B cell (primary cell): ENCODE measurements around the gene ZFYVE27. TPM values are rescaled to one million over a fixed set of nuclear protein-coding genes. Genes with fewer than 3 reads are reported as not detected.

ENCODE experiments used
- ATAC-seq: fragments of 200-7000 bp; cut with Tn5 transposase; one replicate; pipeline ENCODE4 v1.10.0; 2021; ENCODE audit warnings: low read depth, mild to moderate bottlenecking, moderate number of reproducible peaks, moderate library complexity
- CTCF ChIA-PET: fragments of 350-600 bp; sonication (Branson Sonifier 250); formaldehyde crosslinking; loops from one replicate; lab custom pipeline; 2021; ENCODE audit warnings: antibody characterized with exemption, inconsistent platforms; lab: Charles Lee
- POLR2A ChIA-PET: fragments of 350-600 bp; sonication (Branson Sonifier 250); formaldehyde crosslinking; loops from one replicate; lab custom pipeline; 2021; ENCODE audit warnings: antibody characterized with exemption; lab: Charles Lee
- DNase-seq: peaks from one replicate; pipeline ENCODE4 v3.0.0; 2013
- H2AFZ ChIP-seq: 2 replicates; pipeline ENCODE4 v1.6.1; 2012; ENCODE audit warnings: mild to moderate bottlenecking, low read depth, low read length; ENCODE audit not compliant: insufficient read depth, poor library complexity, severe bottlenecking
- H3K27ac ChIP-seq, 2 donors: 1 replicate in 1 of 2; 2 replicates in 1 of 2; pipeline ENCODE4 v1.5.1; 2012 to 2013; ENCODE audit warnings: low read length in 2 of 2, mild to moderate bottlenecking in 2 of 2, moderate library complexity in 1 of 2
- H3K27me3 ChIP-seq, 4 experiments: fragments of 200-600 bp in 1 of 4; sonication (generic) in 1 of 4; replicated peaks in 1 of 4; 1 replicate in 2 of 4; 2 replicates in 2 of 4; pipeline versions ENCODE4 v1.6.1 to v1.7.0; 2013 to 2016; ENCODE audit warnings: low read length in 3 of 4, mild to moderate bottlenecking in 2 of 4, mixed read lengths in 1 of 4, moderate library complexity in 1 of 4; ENCODE audit not compliant: insufficient read depth in 4 of 4, control insufficient read depth in 3 of 4; ENCODE audit errors: control extremely low read depth in 1 of 4
- H3K36me3 ChIP-seq, 2 experiments: replicated peaks in 1 of 2; 1 replicate in 1 of 2; 2 replicates in 1 of 2; pipeline versions ENCODE4 v1.6.1 to v1.7.1; 2013; ENCODE audit warnings: low read length in 1 of 2; ENCODE audit not compliant: insufficient read depth in 2 of 2, control insufficient read depth in 1 of 2; ENCODE audit errors: control extremely low read depth in 1 of 2, extremely low read depth in 1 of 2
- H3K4me1 ChIP-seq, 2 donors: fragments of 200-600 bp in 1 of 2; sonication (generic) in 1 of 2; 1 replicate in 1 of 2; 2 replicates in 1 of 2; pipeline versions ENCODE4 v1.5.1 to v1.6.1; 2013 to 2017; ENCODE audit warnings: low read length in 2 of 2; ENCODE audit not compliant: control insufficient read depth in 2 of 2, insufficient read depth in 2 of 2
- H3K4me2 ChIP-seq: replicated peaks from 2 replicates; pipeline ENCODE3; 2012; ENCODE audit warnings: mild to moderate bottlenecking, low read depth, low read length; ENCODE audit not compliant: poor library complexity, severe bottlenecking
- H3K4me3 ChIP-seq, 5 experiments: fragments of 200-600 bp in 1 of 5; sonication (generic) in 1 of 5; 1 replicate in 3 of 5; 2 replicates in 2 of 5; pipeline versions ENCODE4 v1.5.1 to v1.7.0; 2011 to 2016; ENCODE audit warnings: low read length in 4 of 5, mild to moderate bottlenecking in 4 of 5, low read depth in 2 of 5, control low read depth in 1 of 5, moderate library complexity in 1 of 5; ENCODE audit not compliant: insufficient read depth in 1 of 5; ENCODE audit errors: control extremely low read depth in 1 of 5, extremely low read depth in 1 of 5
- H3K79me2 ChIP-seq: fragments of 200-600 bp; sonication (generic); one replicate; pipeline ENCODE4 v1.6.0; 2016; ENCODE audit warnings: low read length; ENCODE audit not compliant: control insufficient read depth, insufficient read depth
- H3K9ac ChIP-seq: fragments of 200-600 bp; sonication (generic); 2 replicates; pipeline ENCODE4 v1.6.1; 2017; ENCODE audit warnings: mild to moderate bottlenecking, low read length, moderate library complexity
- H3K9me3 ChIP-seq, 3 donors: one replicate each; pipeline versions ENCODE4 v1.6.1 to v1.7.1; 2013; ENCODE audit warnings: low read length in 2 of 3; ENCODE audit not compliant: control insufficient read depth in 2 of 3, insufficient read depth in 1 of 3; ENCODE audit errors: control extremely low read depth in 1 of 3
- H4K20me1 ChIP-seq: 2 replicates; pipeline ENCODE4 v1.6.0; 2012; ENCODE audit warnings: mild to moderate bottlenecking, low read length; ENCODE audit not compliant: insufficient read depth, control insufficient read depth, poor library complexity, severe bottlenecking
- H3K27ac Mint-ChIP-seq: one replicate; pipeline ENCODE4 v1.8.0; 2021; ENCODE audit warnings: mixed read lengths
- H3K27me3 Mint-ChIP-seq: one replicate; pipeline ENCODE4 v1.8.0; 2021; ENCODE audit warnings: mixed read lengths
- H3K4me1 Mint-ChIP-seq: one replicate; pipeline ENCODE4 v1.8.0; 2021; ENCODE audit warnings: mixed read lengths
- H3K4me3 Mint-ChIP-seq: one replicate; pipeline ENCODE4 v1.8.0; 2021; ENCODE audit warnings: mixed read lengths
- H3K9me3 Mint-ChIP-seq: one replicate; pipeline ENCODE4 v1.8.0; 2022; ENCODE audit warnings: mixed read lengths; ENCODE audit not compliant: insufficient read depth
- EZH2 ChIP-seq: IDR thresholded peaks from 2 replicates; pipeline ENCODE4 v1.6.1; 2012; ENCODE audit warnings: borderline replicate concordance, low read depth, mild to moderate bottlenecking, moderate library complexity, low read length; ENCODE audit not compliant: insufficient read depth, poor library complexity, severe bottlenecking
- WGBS: methylation state at CpG from one replicate; pipeline ENCODE4 v1.1.5; 2013; ENCODE audit warnings: missing lambda C conversion rate; ENCODE audit not compliant: insufficient coverage; 5-methylcytosine and 5-hydroxymethylcytosine counted together
- intact Hi-C: fragments of 100-400 bp; cut with micrococcal nuclease; formaldehyde crosslinking; loops from one replicate; pipeline ENCODE4 v1.10.0; 2022
- polyA plus RNA-seq: library from polyadenylated mRNA; depleted of rRNA; stranded (reverse); fragments of >200 nt; gene quantifications from 2 replicates; pipeline ENCODE4 v1.2.3, GENCODE V29; 2012
- total RNA-seq, 2 donors: library from RNA; stranded (reverse); fragments of 120-200 nt in 1 of 2; gene quantifications; 1 replicate in 1 of 2; 2 replicates in 1 of 2; pipeline versions ENCODE4 v1.2.3 to v1.2.4, GENCODE V29; 2013 to 2022
- TF ChIP-seq, protein P1 (sequence below): fragments of 200-600 bp; IDR thresholded peaks from one replicate; pipeline ENCODE4 v1.8.0; 2022; ENCODE audit warnings: antibody characterized with exemption, mild to moderate bottlenecking

The ZFYVE27 gene
- total and polyA plus RNA-seq, 2 donors (not counting 1 experiment from before 2014, with no cell fraction given), result 50.4 to 79.7 TPM

DNA sequence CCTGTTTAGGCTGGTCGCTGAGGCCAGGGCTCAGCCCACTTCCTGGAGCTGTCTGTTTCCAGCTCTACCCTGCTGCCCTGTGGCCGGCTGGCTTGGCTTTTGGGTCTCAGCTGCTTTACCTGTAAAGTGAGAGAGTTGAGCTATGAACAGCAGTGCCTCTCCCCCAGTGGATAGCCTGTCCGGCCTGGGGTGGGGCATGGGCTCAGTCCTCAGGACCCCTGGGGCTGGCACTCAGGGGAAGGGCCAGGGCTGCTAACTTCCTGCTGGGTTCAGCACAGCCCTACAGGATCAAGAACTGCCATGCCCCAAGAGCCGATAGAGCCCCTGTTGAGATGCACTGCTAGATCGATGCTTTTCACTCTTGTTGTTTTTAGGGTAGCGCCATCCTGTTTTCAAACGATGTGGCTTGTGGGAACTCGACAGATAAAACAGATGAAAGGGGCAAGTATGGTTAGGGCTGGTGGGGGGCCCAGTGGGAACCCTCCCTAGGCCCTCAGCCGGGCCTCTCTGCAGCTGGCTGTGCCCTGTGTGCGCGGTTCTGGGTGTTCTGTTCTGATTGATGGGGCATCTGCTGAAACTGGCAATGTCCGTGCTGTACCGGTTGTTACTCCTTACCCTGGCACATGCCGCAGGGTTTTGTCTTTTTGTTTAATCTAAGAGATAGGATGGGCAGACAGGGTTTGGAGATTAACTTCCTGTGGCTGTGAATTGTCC lies 44.8 kb downstream of the ZFYVE27 start:
- Histone ChIP-seq H3K4me3 (no peak overlapping the region), H3K9me3 (no peaks in the 10 kb centered on the region), H3K79me2 (no peaks in the 10 kb centered on the region), H3K4me2 (no peak overlapping the region), H3K4me1 (no peaks in the 10 kb centered on the region), H2AFZ (no peak overlapping the region), H4K20me1 (no peaks in the 10 kb centered on the region), H3K27ac (no peak overlapping the region), H3K27me3 (peaks cover 0 to 5% (median 0%) of the 10 kb centered on the region in 4 experiments), H3K36me3 (no peaks in the 10 kb centered on the region), H3K9ac (no peak overlapping the region)
- H3K27ac Mint-ChIP-seq, result no peak overlapping the region
- no peaks in the 10 kb centered on the region for H3K27me3 Mint-ChIP-seq
- intact Hi-C loops, result no loop called here
- no peak for TF ChIP-seq EZH2
- TF ChIP-seq, protein P1, sequence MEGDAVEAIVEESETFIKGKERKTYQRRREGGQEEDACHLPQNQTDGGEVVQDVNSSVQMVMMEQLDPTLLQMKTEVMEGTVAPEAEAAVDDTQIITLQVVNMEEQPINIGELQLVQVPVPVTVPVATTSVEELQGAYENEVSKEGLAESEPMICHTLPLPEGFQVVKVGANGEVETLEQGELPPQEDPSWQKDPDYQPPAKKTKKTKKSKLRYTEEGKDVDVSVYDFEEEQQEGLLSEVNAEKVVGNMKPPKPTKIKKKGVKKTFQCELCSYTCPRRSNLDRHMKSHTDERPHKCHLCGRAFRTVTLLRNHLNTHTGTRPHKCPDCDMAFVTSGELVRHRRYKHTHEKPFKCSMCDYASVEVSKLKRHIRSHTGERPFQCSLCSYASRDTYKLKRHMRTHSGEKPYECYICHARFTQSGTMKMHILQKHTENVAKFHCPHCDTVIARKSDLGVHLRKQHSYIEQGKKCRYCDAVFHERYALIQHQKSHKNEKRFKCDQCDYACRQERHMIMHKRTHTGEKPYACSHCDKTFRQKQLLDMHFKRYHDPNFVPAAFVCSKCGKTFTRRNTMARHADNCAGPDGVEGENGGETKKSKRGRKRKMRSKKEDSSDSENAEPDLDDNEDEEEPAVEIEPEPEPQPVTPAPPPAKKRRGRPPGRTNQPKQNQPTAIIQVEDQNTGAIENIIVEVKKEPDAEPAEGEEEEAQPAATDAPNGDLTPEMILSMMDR, result no peak
- H3K9me3 Mint-ChIP-seq, result no peaks in the 10 kb centered on the region
- DNase-seq (no peak), ATAC-seq (no peak)
- H3K4me3 Mint-ChIP-seq, result no peak overlapping the region
- whole genome bisulfite sequencing, result 78% methylated on average over 12 of the region's 14 CpGs
- CTCF ChIA-PET, result interaction anchor here (1.2 kb wide), 1 partner anchor 9 kb away, joined by 3 read pairs; no protein-coding TSS in a partner anchor
- H3K4me1 Mint-ChIP-seq, result no peaks in the 10 kb centered on the region
- POLR2A ChIA-PET, result no interaction called here

DNA sequence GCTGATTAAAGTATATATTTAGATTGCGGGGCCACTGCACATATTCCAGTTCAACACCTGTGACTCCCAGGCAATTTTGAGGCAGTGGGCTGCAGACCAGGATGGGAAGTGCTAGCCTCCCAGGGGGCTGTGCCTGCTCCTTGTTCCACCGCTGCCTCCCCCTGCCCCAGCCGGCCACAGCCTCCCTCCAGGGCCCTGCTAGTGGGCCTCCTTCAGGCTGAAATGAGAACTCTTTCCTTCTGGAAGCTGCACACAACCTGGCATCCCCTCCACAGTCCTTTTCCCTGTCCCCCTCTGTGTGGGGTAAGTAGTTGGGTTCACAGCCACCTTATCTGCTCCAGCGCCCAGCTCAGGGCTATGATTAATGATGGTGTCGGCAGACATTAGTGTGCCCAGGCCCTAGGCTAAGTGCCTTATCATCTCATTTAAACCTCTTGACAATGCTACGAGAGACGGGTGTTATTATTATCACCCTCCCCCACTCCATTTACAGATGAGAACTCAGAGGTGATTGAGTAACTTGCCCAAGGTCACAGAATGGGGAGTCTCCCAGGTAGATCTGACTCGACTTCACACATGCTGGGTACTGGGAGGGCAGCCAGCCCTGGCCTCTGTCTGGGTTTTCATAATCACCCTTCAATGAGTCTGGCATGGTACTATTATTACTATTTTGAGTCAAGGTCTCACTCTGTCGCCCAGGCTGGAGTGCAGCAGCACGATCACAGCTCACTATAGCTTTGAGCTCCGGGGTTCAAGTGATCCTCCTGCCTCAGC lies 45.7 kb downstream of the ZFYVE27 start:
- Histone ChIP-seq H3K9ac (no peak overlapping the region), H3K27ac (no peak overlapping the region), H3K79me2 (no peaks in the 10 kb centered on the region), H3K4me3 (no peak overlapping the region), H4K20me1 (no peaks in the 10 kb centered on the region), H3K9me3 (no peaks in the 10 kb centered on the region), H3K27me3 (peaks cover 0 to 7% (median 0%) of the 10 kb centered on the region in 4 experiments), H2AFZ (no peak overlapping the region), H3K4me2 (no peak overlapping the region), H3K36me3 (no peaks in the 10 kb centered on the region), H3K4me1 (no peaks in the 10 kb centered on the region)
- Mint-ChIP-seq H3K27ac (no peak overlapping the region), H3K4me1 (no peaks in the 10 kb centered on the region), H3K9me3 (no peaks in the 10 kb centered on the region), H3K27me3 (peaks cover 5% of the 10 kb centered on the region), H3K4me3 (no peak overlapping the region)
- DNase-seq, result no peak
- CTCF ChIA-PET, result interaction anchor here (1.2 kb wide), 1 partner anchor 8 kb away, joined by 3 read pairs; no protein-coding TSS in a partner anchor
- POLR2A ChIA-PET, result no interaction called here
- WGBS, result 70% methylated on average over 6 of the region's 11 CpGs
- intact Hi-C loops, result no loop called here
- no peak for ATAC-seq
- TF ChIP-seq, protein P1, result no peak
- TF ChIP-seq EZH2, result no peak
